Panc1 (cell line): ENCODE measurements around the gene MYO3B. TPM values are rescaled to one million over a fixed set of nuclear protein-coding genes. Genes with fewer than 3 reads are reported as not detected.

ENCODE experiments used
- ATAC-seq: fragments of 200-7000 bp; cut with Tn5 transposase; 2 replicates; pipeline ENCODE4 v1.9.1; 2020; ENCODE audit warnings: mild to moderate bottlenecking, moderate library complexity
- BruUV-seq: library from RNA; stranded (reverse); fragments of 400-500 nt; replicated peaks from 2 replicates; lab custom pipeline; 2021; lab: Mats Ljungman, UMichigan
- CTCF ChIA-PET: fragments of 300-600 bp; sonication (Branson Sonifier 250); formaldehyde crosslinking; loops from one replicate; lab custom pipeline; 2022; ENCODE audit warnings: antibody characterized with exemption; lab: Charles Lee
- POLR2A ChIA-PET: fragments of 300-600 bp; sonication (Branson Sonifier 250); formaldehyde crosslinking; loops from one replicate; lab custom pipeline; 2022; ENCODE audit warnings: antibody characterized with exemption; lab: Charles Lee
- DNase-seq: peaks from one replicate; pipeline ENCODE4 v3.0.0-alpha.2; 2010; ENCODE audit warnings: low read depth, low spot score
- H3K27ac ChIP-seq: 2 replicates; pipeline ENCODE4 v1.5.1; 2011; ENCODE audit warnings: mild to moderate bottlenecking, low read length, inconsistent platforms
- H3K27me3 ChIP-seq: fragments of 200-500 bp; sonication (Bioruptor generic); 2 replicates; pipeline ENCODE4 v1.6.0; 2014; ENCODE audit warnings: low read length, inconsistent platforms; ENCODE audit not compliant: control insufficient read depth, insufficient read depth
- H3K36me3 ChIP-seq: fragments of 200-500 bp; sonication (Bioruptor generic); 2 replicates; pipeline ENCODE4 v1.5.1; 2014; ENCODE audit warnings: inconsistent platforms, mild to moderate bottlenecking, low read length, moderate library complexity; ENCODE audit not compliant: control insufficient read depth, insufficient read depth
- H3K4me1 ChIP-seq: 2 replicates; pipeline ENCODE4 v1.5.1; 2011; ENCODE audit warnings: inconsistent platforms, mild to moderate bottlenecking, low read length, moderate library complexity; ENCODE audit not compliant: control insufficient read depth, insufficient read depth
- H3K4me3 ChIP-seq, 2 experiments: 2 replicates each; pipeline ENCODE4 v1.5.1; 2011 to 2012; ENCODE audit warnings: low read depth in 2 of 2, low read length in 2 of 2, mild to moderate bottlenecking in 2 of 2, inconsistent platforms in 1 of 2, moderate library complexity in 1 of 2
- H3K9me3 ChIP-seq: fragments of 200-500 bp; sonication (Bioruptor generic); 2 replicates; pipeline ENCODE4 v1.5.1; 2014; ENCODE audit warnings: low read depth, mild to moderate bottlenecking, inconsistent platforms, low read length, moderate library complexity; ENCODE audit not compliant: control insufficient read depth, insufficient read depth
- CTCF ChIP-seq: fragments of 450-650 bp; IDR thresholded peaks from 2 replicates; pipeline ENCODE4 v1.5.1; 2017; ENCODE audit warnings: mild to moderate bottlenecking
- POLR2AphosphoS5 ChIP-seq: IDR thresholded peaks from 2 replicates; pipeline ENCODE4 v1.6.1; 2012; ENCODE audit warnings: mild to moderate bottlenecking, low read depth, low read length, moderate library complexity
- REST ChIP-seq, 2 experiments: IDR thresholded peaks; 2 replicates each; pipeline ENCODE4 v1.6.1; 2011 to 2012; ENCODE audit warnings: low read depth in 2 of 2, control low read depth in 1 of 2, low read length in 1 of 2, mild to moderate bottlenecking in 1 of 2, moderate library complexity in 1 of 2; ENCODE audit not compliant: insufficient read depth in 1 of 2
- SIN3A ChIP-seq: IDR thresholded peaks from 2 replicates; pipeline ENCODE4 v1.6.1; 2012; ENCODE audit warnings: low read depth, mild to moderate bottlenecking, low read length, moderate library complexity, borderline replicate concordance; ENCODE audit not compliant: insufficient read depth
- TCF7L2 ChIP-seq: IDR thresholded peaks from 2 replicates; pipeline ENCODE4 v1.6.1; 2011; ENCODE audit warnings: mild to moderate bottlenecking, low read depth, low read length, inconsistent platforms
- in situ Hi-C: cut with HindIII; loops from 2 replicates; pipeline ENCODE4 v1.10.0; 2016; ENCODE audit warnings: low sequenced_read_pairs, low pct_unique_long_range_greater_than_20kb
- intact Hi-C: fragments of 100-400 bp; cut with micrococcal nuclease; formaldehyde crosslinking; loops from one replicate; pipeline ENCODE4 v1.10.0; 2022; ENCODE audit not compliant: unreplicated experiment
- total RNA-seq: library from RNA; stranded (reverse); gene quantifications from one replicate; pipeline ENCODE4 v1.2.1, GENCODE V29; 2021; ENCODE audit not compliant: unreplicated experiment

MYO3B gene
- total RNA-seq, 1 experiment from 2014 or later = 0.05 TPM

GRCh38 chr2:170386554-170386953 lies 208.6 kb downstream of the MYO3B start:
- Histone ChIP-seq H3K36me3 (no peaks in the 10 kb centered on the region), H3K27ac (peak overlapping the region; percentile 53), H3K9me3 (no peaks in the 10 kb centered on the region), H3K4me1 (peaks cover 6% of the 10 kb centered on the region; the same call in 1 of the 2 replicates), H3K27me3 (no peaks in the 10 kb centered on the region; the same call in 1 of the 2 replicates), H3K4me3 (no peak overlapping the region)
- DNase-seq (no peak), ATAC-seq (peak; percentile 63; the same call in 1 of the 2 replicates)
- in situ Hi-C loops = no loop called here
- intact Hi-C loops = no loop called here
- CTCF ChIA-PET = no interaction called here
- BruUV-seq = no TSS peak
- POLR2A ChIA-PET = no interaction called here
- no peak for TF ChIP-seq CTCF

- no peak overlapping the region for H3K27ac ChIP-seq
- BruUV-seq = no TSS peak
- TF ChIP-seq CTCF = no peak
- no peak for TF ChIP-seq POLR2AphosphoS5
- no peak for TF ChIP-seq TCF7L2
- TF ChIP-seq REST (IDR thresholded peaks at IDR 0.05; ENCODE audit: insufficient read depth in 1 of 2, low read depth in 2 of 2, low read length in 1 of 2) = no peak
- no peak for TF ChIP-seq SIN3A
- no peak for ATAC-seq
- no peaks in the 10 kb centered on the region for H3K9me3 ChIP-seq
- no peaks in the 10 kb centered on the region for H3K36me3 ChIP-seq
- intact Hi-C loops (no loop called here), in situ Hi-C loops (no loop called here)
- no peak for DNase-seq
- peaks cover 4% of the 10 kb centered on the region; the same call in 1 of the 2 replicates for H3K4me1 ChIP-seq
- no peak overlapping the region for H3K4me3 ChIP-seq
- ChIA-PET CTCF (interaction anchor here (0.6 kb wide), 1 partner anchor 365 kb away, joined by 7 read pairs; no protein-coding TSS in a partner anchor), POLR2A (interaction anchor here (0.7 kb wide), 1 partner anchor 592 kb away, joined by 5 read pairs; no protein-coding TSS in a partner anchor)
- H3K27me3 ChIP-seq = peaks cover 8% of the 10 kb centered on the region
These were observed 213.1 kb downstream of the MYO3B start for GRCh38 chr2:170391018-170391417.
